ENCODE results near the gene ANKRD11. TPM values are rescaled to one million over a fixed set of nuclear protein-coding genes. Genes with fewer than 3 reads are reported as not detected.
"Not testable (repeated sequence)": the region's sequence is repeated elsewhere in the genome, so short reads cannot be mapped to it uniquely, and the experiment has no call there.

The ANKRD11 gene
- total and polyA plus RNA-seq, 2 donors (not counting 1 experiment from before 2014, with no cell fraction given): 41.5 to 71.2 TPM

DNA sequence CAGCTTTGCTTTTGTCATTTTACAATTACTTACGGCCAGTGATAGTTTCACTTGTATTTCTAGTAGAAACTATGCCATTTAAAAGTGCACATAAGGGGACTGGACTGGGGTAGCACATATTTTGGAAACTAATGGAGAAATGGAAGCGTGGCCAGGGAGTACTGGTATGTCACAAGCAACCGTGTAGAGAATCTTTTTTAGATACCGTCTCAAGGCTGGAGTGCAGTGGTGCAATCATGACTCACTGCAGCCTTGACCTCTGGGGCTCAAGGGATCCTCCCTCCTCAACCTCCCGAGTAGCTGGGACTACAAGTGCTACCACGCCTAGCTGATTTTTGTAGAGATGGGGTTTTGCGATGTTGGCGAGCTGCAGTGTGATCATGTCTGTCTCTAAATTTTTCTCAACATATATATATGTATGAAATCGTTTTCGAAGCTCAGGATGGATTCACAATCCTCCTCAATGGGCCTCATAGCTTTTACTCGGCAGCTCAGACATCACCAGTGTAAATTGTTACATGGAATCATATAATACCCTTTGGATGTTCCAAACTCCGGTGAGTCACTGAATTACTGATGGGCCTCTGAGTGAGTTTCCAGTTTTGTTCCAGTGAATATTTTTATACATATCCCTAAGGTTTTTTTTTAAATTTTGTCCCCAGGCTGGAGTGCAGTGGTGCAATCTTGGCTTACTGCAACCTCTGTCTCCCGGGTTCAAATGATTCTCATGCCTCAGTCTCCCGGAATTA, 221.2 kb downstream of the ANKRD11 start:
- no peak for TF ChIP-seq EZH2 (IDR thresholded peaks at IDR 0.05; ENCODE audit: low read length, missing control alignments)
- TF ChIP-seq, protein P1, sequence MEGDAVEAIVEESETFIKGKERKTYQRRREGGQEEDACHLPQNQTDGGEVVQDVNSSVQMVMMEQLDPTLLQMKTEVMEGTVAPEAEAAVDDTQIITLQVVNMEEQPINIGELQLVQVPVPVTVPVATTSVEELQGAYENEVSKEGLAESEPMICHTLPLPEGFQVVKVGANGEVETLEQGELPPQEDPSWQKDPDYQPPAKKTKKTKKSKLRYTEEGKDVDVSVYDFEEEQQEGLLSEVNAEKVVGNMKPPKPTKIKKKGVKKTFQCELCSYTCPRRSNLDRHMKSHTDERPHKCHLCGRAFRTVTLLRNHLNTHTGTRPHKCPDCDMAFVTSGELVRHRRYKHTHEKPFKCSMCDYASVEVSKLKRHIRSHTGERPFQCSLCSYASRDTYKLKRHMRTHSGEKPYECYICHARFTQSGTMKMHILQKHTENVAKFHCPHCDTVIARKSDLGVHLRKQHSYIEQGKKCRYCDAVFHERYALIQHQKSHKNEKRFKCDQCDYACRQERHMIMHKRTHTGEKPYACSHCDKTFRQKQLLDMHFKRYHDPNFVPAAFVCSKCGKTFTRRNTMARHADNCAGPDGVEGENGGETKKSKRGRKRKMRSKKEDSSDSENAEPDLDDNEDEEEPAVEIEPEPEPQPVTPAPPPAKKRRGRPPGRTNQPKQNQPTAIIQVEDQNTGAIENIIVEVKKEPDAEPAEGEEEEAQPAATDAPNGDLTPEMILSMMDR (conservative IDR thresholded peaks at IDR 0.05 in 1 of 2, IDR thresholded peaks at IDR 0.05 in 1 of 2; ENCODE audit: low read depth in 1 of 2, low read length in 2 of 2): no peak
- Histone ChIP-seq H3K36me3 (ENCODE audit: control insufficient read depth, insufficient read depth, low read length) (peaks cover 26% of the 10 kb centered on the region), H4K20me1 (ENCODE audit: control insufficient read depth, extremely low read depth, insufficient read depth, low read length) (no peaks in the 10 kb centered on the region), H3K27me3 (ENCODE audit: control insufficient read depth, insufficient read depth, low read length) (no peaks in the 10 kb centered on the region), H3K9ac (ENCODE audit: insufficient read depth, low read length) (no peak overlapping the region), H3K27ac (ENCODE audit: insufficient read depth, low read length) (peak overlapping the region; percentile 17), H3K4me3 (replicated peaks in 1 of 4; ENCODE audit: control extremely low read depth in 1 of 4, insufficient read depth in 1 of 4, low read depth in 3 of 4, low read length in 4 of 4) (no peak overlapping the region), H3K9me3 (ENCODE audit: control insufficient read depth, insufficient read depth, low read depth, low read length) (no peaks in the 10 kb centered on the region), H3K4me1 (ENCODE audit: control insufficient read depth, extremely low read depth, insufficient read depth, low read length) (peaks cover 2% of the 10 kb centered on the region), H3K79me2 (ENCODE audit: control insufficient read depth, insufficient read depth, low read length) (peaks cover 2% of the 10 kb centered on the region), H3K4me2 (ENCODE audit: extremely low read depth, insufficient read depth, low read length) (no peak overlapping the region), H2AFZ (ENCODE audit: low read length) (no peak overlapping the region)
- peak; percentile 31 to 88 for DNase-seq (ENCODE audit: low read depth in 2 of 2)

DNA sequence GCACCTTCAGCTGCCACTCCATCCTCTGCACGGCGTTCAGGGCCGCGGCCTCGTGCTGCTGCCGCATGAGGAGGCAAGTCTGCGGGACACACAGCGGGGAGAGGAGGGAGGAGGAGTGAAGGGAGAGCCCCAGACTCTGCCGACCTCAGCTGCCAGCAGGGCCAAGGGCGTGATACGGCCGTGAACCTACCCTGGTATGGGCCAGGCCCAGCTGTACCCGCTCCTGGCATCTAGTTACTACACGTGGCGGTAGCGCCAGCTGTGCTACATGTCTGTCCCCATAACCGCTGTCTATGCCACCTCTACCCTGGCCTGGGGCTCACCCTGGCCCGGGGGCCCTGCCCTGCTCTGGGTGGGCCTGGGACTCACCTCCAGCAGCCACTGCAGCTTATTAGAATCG, 221.8 kb downstream of the ANKRD11 start:
- peaks cover 2% of the 10 kb centered on the region for H3K4me1 ChIP-seq (ENCODE audit: control insufficient read depth, extremely low read depth, insufficient read depth, low read length)
- DNase-seq (ENCODE audit: low read depth in 2 of 2): no peak
- H4K20me1 ChIP-seq (ENCODE audit: control insufficient read depth, extremely low read depth, insufficient read depth, low read length): no peaks in the 10 kb centered on the region
- no peak overlapping the region for H2AFZ ChIP-seq (ENCODE audit: low read length)
- TF ChIP-seq, protein P1 (conservative IDR thresholded peaks at IDR 0.05 in 1 of 2, IDR thresholded peaks at IDR 0.05 in 1 of 2; ENCODE audit: low read depth in 1 of 2, low read length in 2 of 2): no peak
- TF ChIP-seq EZH2 (IDR thresholded peaks at IDR 0.05; ENCODE audit: low read length, missing control alignments): no peak
- H3K4me2 ChIP-seq (ENCODE audit: extremely low read depth, insufficient read depth, low read length): no peak overlapping the region
- no peak overlapping the region for H3K4me3 ChIP-seq (replicated peaks in 1 of 4; ENCODE audit: control extremely low read depth in 1 of 4, insufficient read depth in 1 of 4, low read depth in 3 of 4, low read length in 4 of 4)
- H3K9me3 ChIP-seq (ENCODE audit: control insufficient read depth, insufficient read depth, low read depth, low read length): no peaks in the 10 kb centered on the region
- H3K9ac ChIP-seq (ENCODE audit: insufficient read depth, low read length): no peak overlapping the region
- no peaks in the 10 kb centered on the region for H3K27me3 ChIP-seq (ENCODE audit: control insufficient read depth, insufficient read depth, low read length)
- peaks cover 21% of the 10 kb centered on the region for H3K36me3 ChIP-seq (ENCODE audit: control insufficient read depth, insufficient read depth, low read length)
- peak overlapping the region; percentile 17 for H3K27ac ChIP-seq (ENCODE audit: insufficient read depth, low read length)
- peaks cover 2% of the 10 kb centered on the region for H3K79me2 ChIP-seq (ENCODE audit: control insufficient read depth, insufficient read depth, low read length)

DNA sequence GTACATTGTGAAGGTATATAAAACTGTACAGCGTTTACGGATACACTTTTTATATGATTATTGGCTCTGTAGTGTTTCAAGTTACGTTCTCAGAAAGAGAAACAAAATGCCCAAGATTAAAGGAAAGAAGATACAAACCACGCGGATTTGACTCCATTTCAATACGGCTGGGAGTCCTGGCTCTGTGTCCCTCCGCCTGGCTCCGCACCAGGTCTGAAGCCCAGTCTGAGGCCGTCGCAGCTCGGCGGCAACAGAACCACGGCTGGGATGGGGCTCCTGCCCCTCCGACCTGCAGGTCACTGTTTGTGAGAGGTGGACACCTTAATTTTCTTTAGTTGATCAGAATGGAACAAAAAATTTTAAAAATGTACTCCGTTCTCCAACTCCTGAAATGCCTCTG, 222.6 kb downstream of the ANKRD11 start:
- not testable (repeated sequence) for H4K20me1 ChIP-seq (ENCODE audit: control insufficient read depth, extremely low read depth, insufficient read depth, low read length); H3K9me3 ChIP-seq (ENCODE audit: control insufficient read depth, insufficient read depth, low read depth, low read length); H3K27ac ChIP-seq (ENCODE audit: insufficient read depth, low read length); H3K27me3 ChIP-seq (ENCODE audit: control insufficient read depth, insufficient read depth, low read length); H3K4me3 ChIP-seq (replicated peaks in 1 of 4; ENCODE audit: control extremely low read depth in 1 of 4, insufficient read depth in 1 of 4, low read depth in 3 of 4, low read length in 4 of 4); H3K9ac ChIP-seq (ENCODE audit: insufficient read depth, low read length); H2AFZ ChIP-seq (ENCODE audit: low read length); H3K4me2 ChIP-seq (ENCODE audit: extremely low read depth, insufficient read depth, low read length); DNase-seq (ENCODE audit: low read depth in 2 of 2); H3K4me1 ChIP-seq (ENCODE audit: control insufficient read depth, extremely low read depth, insufficient read depth, low read length); H3K79me2 ChIP-seq (ENCODE audit: control insufficient read depth, insufficient read depth, low read length)
- peaks cover 20% of the 10 kb centered on the region for H3K36me3 ChIP-seq (ENCODE audit: control insufficient read depth, insufficient read depth, low read length)
